ENCODE results near the gene CTDP1. TPM values are rescaled to one million over a fixed set of nuclear protein-coding genes. Genes with fewer than 3 reads are reported as not detected.
"Not testable (repeated sequence)": the region's sequence is repeated elsewhere in the genome, so short reads cannot be mapped to it uniquely, and the experiment has no call there.

CTDP1 gene
- polyA plus RNA-seq, 3 donors from 2014 or later, result 6.6 to 20.3 (median 9.3) TPM

- peaks cover 19 to 30% (median 23%) of the 10 kb centered on the region in 3 donors for H3K27me3 Mint-ChIP-seq (ENCODE audit: low read depth in 3 of 3)
Observed at GRCh38 chr18:79692886-79693285, 13.3 kb downstream of the CTDP1 start.

GRCh38 chr18:79693561-79694205 is 14.1 kb downstream of the CTDP1 start:
- H3K27me3 Mint-ChIP-seq (ENCODE audit: low read depth in 3 of 3), result peaks cover 18 to 30% (median 26%) of the 10 kb centered on the region in 3 donors
- no peak overlapping the region for H3K4me3 Mint-ChIP-seq
- peak overlapping the region in 3 of 6 donors; percentile 40 to 65 (median 47) for H3K27ac Mint-ChIP-seq
- peaks cover 33 to 38% of the 10 kb centered on the region in 2 donors for H3K4me1 Mint-ChIP-seq
- no peaks in the 10 kb centered on the region for H3K9me3 Mint-ChIP-seq
- H3K36me3 Mint-ChIP-seq, result peaks cover 0 to 21% (median 0%) of the 10 kb centered on the region in 3 donors
- no peak for DNase-seq

More at GRCh38 chr18:79692886-79693285, 13.3 kb downstream of the CTDP1 start:
- DNase-seq, result no peak
- peak overlapping the region in 4 of 6 donors; percentile 31 to 65 (median 52) for H3K27ac Mint-ChIP-seq
- no peaks in the 10 kb centered on the region for H3K9me3 Mint-ChIP-seq
- H3K4me3 Mint-ChIP-seq, result no peak overlapping the region
- H3K36me3 Mint-ChIP-seq, result peaks cover 0 to 14% (median 0%) of the 10 kb centered on the region in 3 donors
- H3K4me1 Mint-ChIP-seq, result peaks cover 36 to 41% of the 10 kb centered on the region in 2 donors

GRCh38 chr18:79694206-79694894 is 14.7 kb downstream of the CTDP1 start:
- not testable (repeated sequence) for H3K9me3 Mint-ChIP-seq, DNase-seq, H3K4me3 Mint-ChIP-seq
- H3K4me1 Mint-ChIP-seq, result peaks cover 27 to 31% of the 10 kb centered on the region in 2 donors
- H3K36me3 Mint-ChIP-seq, result peaks cover 0 to 21% (median under 1%) of the 10 kb centered on the region in 3 donors
- peak overlapping the region in 1 of 6 donors; percentile 45 for H3K27ac Mint-ChIP-seq
- peaks cover 18 to 29% (median 23%) of the 10 kb centered on the region in 3 donors for H3K27me3 Mint-ChIP-seq (ENCODE audit: low read depth in 3 of 3)

DNA sequence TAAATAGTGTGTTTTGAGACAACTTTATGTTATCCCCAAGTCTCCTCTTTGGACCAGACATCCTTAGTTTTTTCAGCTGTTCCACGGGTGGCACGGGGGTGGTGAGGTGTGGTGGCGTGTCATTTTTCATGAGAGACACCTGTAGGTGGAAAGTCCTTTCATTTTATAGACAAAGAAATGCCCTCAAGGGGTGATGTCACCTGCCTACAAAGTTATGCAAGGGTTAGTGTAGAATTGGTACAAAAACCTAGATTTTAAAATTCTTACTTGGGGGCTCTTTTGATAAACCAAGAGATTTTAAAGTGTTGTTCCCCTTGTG is 15.3 kb downstream of the CTDP1 start:
- Mint-ChIP-seq H3K27me3 (ENCODE audit: low read depth in 3 of 3) (peaks cover 18 to 29% (median 23%) of the 10 kb centered on the region in 3 donors), H3K27ac (peak overlapping the region in 1 of 6 donors; percentile 45), H3K36me3 (peaks cover 0 to 25% (median 5%) of the 10 kb centered on the region in 3 donors), H3K9me3 (no peaks in the 10 kb centered on the region), H3K4me3 (no peak overlapping the region), H3K4me1 (peaks cover 27 to 34% of the 10 kb centered on the region in 2 donors)
- no peak for DNase-seq

- no peak for DNase-seq
- Mint-ChIP-seq H3K27me3 (ENCODE audit: low read depth in 3 of 3) (peaks cover 15 to 26% (median 22%) of the 10 kb centered on the region in 3 donors), H3K4me3 (no peak overlapping the region), H3K9me3 (no peaks in the 10 kb centered on the region), H3K27ac (no peak overlapping the region), H3K36me3 (peaks cover 0 to 27% (median 9%) of the 10 kb centered on the region in 3 donors), H3K4me1 (peaks cover 25 to 34% of the 10 kb centered on the region in 2 donors)
Observed at GRCh38 chr18:79695269-79695668, 15.7 kb downstream of the CTDP1 start.

DNA sequence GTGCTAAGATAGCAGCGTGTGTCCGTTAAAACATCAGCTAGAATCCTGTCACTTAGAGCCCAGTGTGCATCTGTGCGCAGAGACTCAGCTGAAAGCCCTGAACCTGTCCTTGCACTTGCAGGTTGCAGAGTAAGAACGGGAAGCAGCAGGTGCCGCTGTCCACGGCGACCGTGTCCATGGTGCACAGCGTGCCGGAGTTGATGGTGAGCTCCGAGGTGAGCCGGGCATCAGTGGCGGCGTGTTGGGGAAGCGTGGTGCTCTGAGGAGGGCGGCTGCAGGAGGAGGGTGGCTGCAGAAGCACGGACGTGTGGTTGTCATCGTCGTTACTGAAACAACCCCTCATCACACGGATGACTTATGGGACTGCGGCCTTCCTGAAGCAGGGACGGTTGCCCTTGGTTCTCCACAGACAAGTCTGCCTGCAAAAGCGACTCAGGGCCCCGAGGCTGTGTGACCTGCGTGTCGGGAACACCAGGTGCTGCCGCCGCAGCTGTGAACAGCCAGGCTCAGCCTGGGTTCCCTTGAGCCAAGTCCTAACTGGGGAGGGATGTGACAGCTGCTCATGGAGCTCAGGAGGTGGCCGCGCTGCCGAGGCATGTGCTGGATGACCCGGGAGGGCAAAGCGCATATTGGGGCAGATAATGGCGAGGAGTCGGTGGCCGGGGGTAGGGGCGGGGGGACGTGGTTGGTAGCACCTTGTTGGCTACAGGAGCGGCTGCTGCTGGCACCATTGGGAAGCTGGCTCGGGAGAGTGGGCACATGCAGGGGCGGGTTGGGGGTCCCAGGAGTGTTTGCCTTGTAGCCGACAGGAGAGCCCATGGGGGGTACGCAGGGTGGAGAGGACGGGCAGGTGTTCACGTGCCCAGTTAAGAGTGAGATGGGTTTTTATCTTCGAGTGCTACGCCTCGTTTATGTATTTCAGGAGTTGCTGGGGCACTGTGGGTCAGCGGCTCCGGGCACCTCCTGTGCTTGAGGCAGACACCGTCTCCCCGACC is 16.6 kb downstream of the CTDP1 start:
- H3K36me3 Mint-ChIP-seq, result peaks cover 0 to 30% (median 10%) of the 10 kb centered on the region in 3 donors
- H3K4me1 Mint-ChIP-seq, result peaks cover 19 to 29% of the 10 kb centered on the region in 2 donors
- peak overlapping the region in 2 of 6 donors; percentile 24 to 45 for H3K27ac Mint-ChIP-seq
- H3K4me3 Mint-ChIP-seq, result peak overlapping the region in 1 of 5 donors; percentile 49
- no peaks in the 10 kb centered on the region for H3K9me3 Mint-ChIP-seq
- DNase-seq, result no peak
- H3K27me3 Mint-ChIP-seq (ENCODE audit: low read depth in 3 of 3), result peaks cover 11 to 22% (median 17%) of the 10 kb centered on the region in 3 donors

- Mint-ChIP-seq H3K27me3 (ENCODE audit: low read depth in 3 of 3) (peaks cover 10 to 22% (median 14%) of the 10 kb centered on the region in 3 donors), H3K4me3 (no peak overlapping the region), H3K36me3 (peaks cover 0 to 30% (median 10%) of the 10 kb centered on the region in 3 donors), H3K27ac (no peak overlapping the region), H3K4me1 (peaks cover 19 to 30% of the 10 kb centered on the region in 2 donors), H3K9me3 (no peaks in the 10 kb centered on the region)
- no peak for DNase-seq
Observed at GRCh38 chr18:79697178-79697577, 17.6 kb downstream of the CTDP1 start.

DNA sequence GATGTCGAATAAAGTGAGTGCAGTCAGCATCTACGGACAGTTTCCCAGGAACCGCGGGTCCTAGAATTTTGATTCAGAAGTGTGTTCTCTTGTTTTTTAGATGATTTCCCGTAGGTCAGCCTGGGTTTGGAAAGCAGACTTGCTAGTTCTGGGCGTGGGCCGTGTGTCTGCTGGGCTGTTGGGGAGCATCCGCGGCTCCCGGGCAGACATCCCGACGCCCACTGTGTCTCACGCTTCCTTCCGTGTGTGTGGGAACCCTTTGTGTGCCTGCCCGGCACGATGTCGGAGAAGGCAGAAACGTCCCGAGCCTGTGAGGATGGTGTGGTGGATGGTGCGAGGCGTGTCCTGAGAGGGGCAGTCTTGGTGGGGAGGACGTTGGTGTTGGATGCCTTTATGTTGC is 18.4 kb downstream of the CTDP1 start:
- H3K4me3 Mint-ChIP-seq, result no peak overlapping the region
- peak overlapping the region in 1 of 6 donors; percentile 12 for H3K27ac Mint-ChIP-seq
- peaks cover 0 to 30% (median 10%) of the 10 kb centered on the region in 3 donors for H3K36me3 Mint-ChIP-seq

GRCh38 chr18:79698668-79699335 is 19.2 kb downstream of the CTDP1 start:
- peaks cover 6 to 22% of the 10 kb centered on the region in 2 donors for H3K4me1 Mint-ChIP-seq
- H3K9me3 Mint-ChIP-seq, result no peaks in the 10 kb centered on the region
- H3K4me3 Mint-ChIP-seq, result no peak overlapping the region
- H3K27me3 Mint-ChIP-seq (ENCODE audit: low read depth in 3 of 3), result peaks cover 9 to 18% (median 12%) of the 10 kb centered on the region in 3 donors
- H3K27ac Mint-ChIP-seq, result no peak overlapping the region
- DNase-seq, result no peak
- peaks cover 5 to 35% (median 10%) of the 10 kb centered on the region in 3 donors for H3K36me3 Mint-ChIP-seq

More for the DNA sequence above, 18.4 kb downstream of the CTDP1 start:
- Mint-ChIP-seq H3K4me1 (peaks cover 11 to 22% of the 10 kb centered on the region in 2 donors), H3K9me3 (no peaks in the 10 kb centered on the region), H3K27me3 (ENCODE audit: low read depth in 3 of 3) (peaks cover 10 to 19% (median 13%) of the 10 kb centered on the region in 3 donors)
- DNase-seq, result no peak

DNA sequence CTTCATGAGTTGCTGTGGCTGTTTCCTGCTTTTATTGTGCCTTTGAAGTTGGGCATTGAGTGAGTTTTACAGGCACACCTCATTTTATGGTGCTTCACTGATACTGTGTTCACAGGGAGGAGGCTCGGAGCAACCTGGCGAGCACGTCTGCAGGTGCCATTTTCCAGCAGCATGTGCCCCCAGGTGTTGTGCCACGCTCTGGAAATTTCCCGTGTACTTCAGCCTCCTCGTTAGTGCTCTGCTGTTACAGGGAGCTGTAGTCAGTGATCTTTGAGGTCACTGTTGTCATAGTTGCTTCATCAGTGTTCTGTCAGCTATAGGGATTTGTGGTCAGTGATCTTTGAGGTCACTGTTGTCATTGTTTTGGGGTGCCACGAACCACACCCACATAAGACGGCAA is 20.1 kb downstream of the CTDP1 start:
- H3K27ac Mint-ChIP-seq, result peak overlapping the region in 4 of 6 donors; percentile 34 to 66 (median 62)

GRCh38 chr18:79702906-79703305 is 23.3 kb downstream of the CTDP1 start:
- no peak for DNase-seq
- Mint-ChIP-seq H3K9me3 (no peaks in the 10 kb centered on the region), H3K4me1 (peaks cover 6 to 22% of the 10 kb centered on the region in 2 donors), H3K36me3 (peaks cover 21 to 54% (median 22%) of the 10 kb centered on the region in 3 donors), H3K27me3 (ENCODE audit: low read depth in 3 of 3) (peaks cover 0 to 22% (median 10%) of the 10 kb centered on the region in 3 donors), H3K4me3 (no peak overlapping the region), H3K27ac (peak overlapping the region in 1 of 6 donors; percentile 56)

More for the DNA sequence above, 20.1 kb downstream of the CTDP1 start:
- no peak for DNase-seq
- Mint-ChIP-seq H3K4me1 (peaks cover 6 to 22% of the 10 kb centered on the region in 2 donors), H3K4me3 (no peak overlapping the region), H3K36me3 (peaks cover 6 to 38% (median 10%) of the 10 kb centered on the region in 3 donors), H3K9me3 (no peaks in the 10 kb centered on the region), H3K27me3 (ENCODE audit: low read depth in 3 of 3) (peaks cover 7 to 18% (median 12%) of the 10 kb centered on the region in 3 donors)

DNA sequence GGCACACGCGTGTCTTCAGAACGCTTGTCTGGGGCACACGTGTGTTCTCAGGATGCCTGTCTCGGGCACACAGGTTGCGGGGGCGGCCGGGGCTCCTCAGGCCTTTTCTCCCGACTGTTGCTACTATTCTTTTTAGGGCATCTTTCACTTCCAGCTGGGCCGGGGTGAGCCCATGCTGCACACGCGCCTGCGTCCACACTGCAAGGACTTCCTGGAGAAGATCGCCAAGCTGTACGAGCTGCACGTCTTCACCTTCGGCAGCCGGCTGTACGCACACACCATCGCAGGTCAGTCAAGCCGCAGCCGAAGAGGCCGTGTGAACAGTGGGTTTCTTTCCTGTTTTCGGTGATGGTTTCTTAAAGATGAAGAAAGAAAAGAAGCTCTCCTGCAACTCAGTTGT is 25.0 kb downstream of the CTDP1 start:
- Mint-ChIP-seq H3K9me3 (no peaks in the 10 kb centered on the region), H3K36me3 (peaks cover 18 to 55% (median 30%) of the 10 kb centered on the region in 3 donors), H3K27me3 (ENCODE audit: low read depth in 3 of 3) (peaks cover 0 to 23% (median 9%) of the 10 kb centered on the region in 3 donors), H3K4me3 (no peak overlapping the region), H3K4me1 (peaks cover 6 to 20% of the 10 kb centered on the region in 2 donors), H3K27ac (peak overlapping the region in 1 of 6 donors; percentile 23)
- no peak for DNase-seq

Measured in immature natural killer cell (primary cell).